ENCODE measurements around the gene NHLH1. TPM values are rescaled to one million over a fixed set of nuclear protein-coding genes. Genes with fewer than 3 reads are reported as not detected.

Gene NHLH1
- total and polyA plus RNA-seq, 2 of the 4 experiments (the other 2 are of a cell fraction) = 0.14 TPM; not detected in 1

DNA sequence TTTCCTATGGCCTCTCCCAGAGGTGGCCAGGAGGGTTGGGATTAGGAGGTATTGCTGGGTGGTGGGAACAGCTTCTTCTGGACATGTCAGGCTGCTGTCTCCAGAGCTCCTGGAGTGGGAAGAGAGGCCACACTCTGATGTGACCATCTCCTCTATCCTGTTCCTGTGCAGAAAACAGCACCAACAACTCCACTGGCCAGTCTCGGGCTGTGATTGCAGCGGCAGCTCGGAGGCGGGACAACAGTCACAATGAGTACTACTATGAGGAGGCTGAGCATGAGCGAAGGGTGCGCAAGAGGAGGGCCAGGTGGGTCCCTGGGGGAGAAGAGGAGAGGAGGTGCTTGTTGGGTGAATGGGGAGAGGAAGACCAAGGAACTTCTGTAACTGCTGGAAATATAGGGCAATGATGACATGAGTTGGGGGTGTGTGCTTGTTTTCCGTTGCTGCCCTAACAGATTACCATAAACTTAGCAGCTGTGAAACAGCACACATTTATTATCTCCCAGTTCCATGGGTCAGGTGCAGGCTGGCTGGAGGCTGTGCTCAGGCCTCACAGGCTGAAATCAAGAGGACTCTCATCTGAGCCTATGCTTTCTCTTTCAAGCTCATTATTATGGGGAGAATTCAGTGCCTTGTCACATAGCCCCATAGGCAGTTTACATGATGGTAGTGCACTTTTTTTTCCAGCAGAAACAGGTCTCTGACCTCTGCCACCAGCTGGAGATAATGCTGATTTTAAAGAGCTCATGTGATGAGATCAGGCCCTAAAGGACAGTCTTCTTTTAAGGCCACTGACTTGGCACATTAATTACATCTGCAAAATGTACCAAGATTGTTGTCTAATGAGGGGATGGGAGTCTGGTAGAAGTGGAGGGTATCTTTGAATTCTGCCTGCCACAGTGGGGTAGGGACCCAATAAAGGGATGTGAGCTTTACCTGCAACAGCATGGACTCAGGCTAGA lies 54.3 kb downstream of the NHLH1 start:
- Histone ChIP-seq H3K18ac (ENCODE audit: low read depth, low read length) (no peak overlapping the region), H3K9me3 (ENCODE audit: control insufficient read depth, insufficient read depth, low read length) (no peaks in the 10 kb centered on the region), H3K4me3 (ENCODE audit: insufficient read depth, low read depth, low read length) (no peak overlapping the region), H2AK9ac (replicated peaks; ENCODE audit: low read depth, low read length, poor library complexity) (no peak overlapping the region), H3K14ac (replicated peaks; ENCODE audit: low read depth, low read length) (no peak overlapping the region), H3K4me2 (ENCODE audit: low read depth, low read length) (no peak overlapping the region), H3K23ac (ENCODE audit: low read depth, low read length) (no peak overlapping the region), H2AK5ac (ENCODE audit: low read depth, low read length) (no peak overlapping the region), H2BK5ac (ENCODE audit: low read depth, low read length, poor library complexity, severe bottlenecking) (no peak overlapping the region), H4K5ac (ENCODE audit: low read depth, low read length) (no peak overlapping the region), H3K36me3 (ENCODE audit: control insufficient read depth, insufficient read depth, low read length) (peaks cover 8% of the 10 kb centered on the region; the same call in 1 of the 2 replicates), H2AFZ (replicated peaks; ENCODE audit: low read length, poor library complexity) (no peak overlapping the region), H3K4me1 (ENCODE audit: control insufficient read depth, insufficient read depth, low read length) (no peaks in the 10 kb centered on the region), H2BK120ac (ENCODE audit: low read depth, low read length) (no peak overlapping the region), H4K8ac (ENCODE audit: low read depth in 2 of 2, low read length in 2 of 2) (no peak overlapping the region), H3K27me3 (ENCODE audit: control insufficient read depth, insufficient read depth, low read length) (no peaks in the 10 kb centered on the region), H3K4ac (ENCODE audit: low read depth, low read length) (no peak overlapping the region), H3K56ac (ENCODE audit: extremely low read depth, insufficient read depth, low read length) (no peak overlapping the region), H2BK20ac (ENCODE audit: low read depth, low read length) (no peak overlapping the region), H4K91ac (ENCODE audit: insufficient read depth, low read depth, low read length) (no peak overlapping the region), H4K20me1 (ENCODE audit: insufficient read depth, low read length) (no peaks in the 10 kb centered on the region; the same call in 1 of the 2 replicates), H3K27ac (ENCODE audit: insufficient read depth, low read length) (no peak overlapping the region), H2BK15ac (ENCODE audit: low read depth, low read length) (no peak overlapping the region), H3K9ac (ENCODE audit: low read depth, low read length) (no peak overlapping the region), H3K79me1 (ENCODE audit: low read depth in 1 of 2, low read length in 2 of 2) (no peaks in the 10 kb centered on the region), H3K9me1 (ENCODE audit: insufficient read depth, low read length) (no peaks in the 10 kb centered on the region)
- POLR2A ChIA-PET (ENCODE audit: unreplicated experiment) = no interaction called here
- CTCF ChIA-PET = no interaction called here
- dilution Hi-C loops (cut with HindIII; ENCODE audit: low sequenced_read_pairs, unreplicated experiment) (no loop called here), in situ Hi-C loops (cut with MboI; ENCODE audit: low sequenced_read_pairs) (no loop called here), intact Hi-C loops (cut with micrococcal nuclease) (no loop called here)
- no TSS peak for BruUV-seq (replicated peaks)
- TF ChIP-seq CHD1 (IDR thresholded peaks at IDR 0.05; ENCODE audit: low read depth, low read length) (no peak), NFE2L2 (IDR thresholded peaks at IDR 0.05; ENCODE audit: low read depth, low read length) (no peak), SMC3 (IDR thresholded peaks at IDR 0.05; ENCODE audit: low read depth, low read length) (no peak)
- WGBS, 2 experiments (ENCODE audit: extremely low coverage in 2 of 2, insufficient read length in 1 of 2) = 100% methylated on average over 5 of the region's 7 CpGs; no CpG with 5 or more reads in 1 of the 2 experiments
- DNase-seq (no peak), ATAC-seq (ENCODE audit: low read depth) (no peak)
